Activated CD4-positive, alpha-beta memory T cell treated with anti-CD3 and anti-CD28 coated beads for 36 hours (primary cell): ENCODE data around the gene YEATS4. TPM values are rescaled to one million over a fixed set of nuclear protein-coding genes. Genes with fewer than 3 reads are reported as not detected.
A peak's percentile ranks its signal among the peaks of the same experiment; 100 is the strongest.
"Not testable (repeated sequence)": the region's sequence is repeated elsewhere in the genome, so short reads cannot be mapped to it uniquely, and the experiment has no call there.

ENCODE experiments used
- CTCF ChIA-PET: fragments of 350-600 bp; sonication (Branson Sonifier 250); formaldehyde crosslinking; loops from one replicate; lab custom pipeline; 2021; ENCODE audit warnings: antibody characterized with exemption, inconsistent platforms; lab: Charles Lee
- POLR2A ChIA-PET: fragments of 350-600 bp; sonication (Branson Sonifier 250); formaldehyde crosslinking; loops from one replicate; lab custom pipeline; 2021; ENCODE audit warnings: antibody characterized with exemption; lab: Charles Lee
- DNase-seq: peaks from one replicate; pipeline ENCODE4 v3.0.0-alpha.2; 2020
- H3K27ac Mint-ChIP-seq: one replicate; pipeline ENCODE4 v1.8.0; 2021; ENCODE audit warnings: mixed read lengths
- H3K27me3 Mint-ChIP-seq: one replicate; pipeline ENCODE4 v1.8.0; 2021; ENCODE audit warnings: mixed read lengths
- H3K36me3 Mint-ChIP-seq: one replicate; pipeline ENCODE4 v1.8.0; 2021; ENCODE audit warnings: mixed read lengths
- H3K4me1 Mint-ChIP-seq: one replicate; pipeline ENCODE4 v1.8.0; 2021; ENCODE audit warnings: low read depth, mixed read lengths
- H3K4me3 Mint-ChIP-seq: one replicate; pipeline ENCODE4 v1.8.0; 2021; ENCODE audit warnings: mild to moderate bottlenecking, mixed read lengths
- H3K9me3 Mint-ChIP-seq: one replicate; pipeline ENCODE4 v1.8.0; 2021; ENCODE audit warnings: mixed read lengths
- intact Hi-C: fragments of 100-400 bp; cut with micrococcal nuclease; formaldehyde crosslinking; loops from one replicate; pipeline ENCODE4 v1.15.1; 2023
- total RNA-seq, 2 experiments: library from RNA; stranded (reverse); gene quantifications; one replicate each; pipeline ENCODE4 v1.2.3, GENCODE V29; 2021

The YEATS4 gene
- 10 to 100 TPM; 50.4 to 50.6 TPM for total RNA-seq

DNA sequence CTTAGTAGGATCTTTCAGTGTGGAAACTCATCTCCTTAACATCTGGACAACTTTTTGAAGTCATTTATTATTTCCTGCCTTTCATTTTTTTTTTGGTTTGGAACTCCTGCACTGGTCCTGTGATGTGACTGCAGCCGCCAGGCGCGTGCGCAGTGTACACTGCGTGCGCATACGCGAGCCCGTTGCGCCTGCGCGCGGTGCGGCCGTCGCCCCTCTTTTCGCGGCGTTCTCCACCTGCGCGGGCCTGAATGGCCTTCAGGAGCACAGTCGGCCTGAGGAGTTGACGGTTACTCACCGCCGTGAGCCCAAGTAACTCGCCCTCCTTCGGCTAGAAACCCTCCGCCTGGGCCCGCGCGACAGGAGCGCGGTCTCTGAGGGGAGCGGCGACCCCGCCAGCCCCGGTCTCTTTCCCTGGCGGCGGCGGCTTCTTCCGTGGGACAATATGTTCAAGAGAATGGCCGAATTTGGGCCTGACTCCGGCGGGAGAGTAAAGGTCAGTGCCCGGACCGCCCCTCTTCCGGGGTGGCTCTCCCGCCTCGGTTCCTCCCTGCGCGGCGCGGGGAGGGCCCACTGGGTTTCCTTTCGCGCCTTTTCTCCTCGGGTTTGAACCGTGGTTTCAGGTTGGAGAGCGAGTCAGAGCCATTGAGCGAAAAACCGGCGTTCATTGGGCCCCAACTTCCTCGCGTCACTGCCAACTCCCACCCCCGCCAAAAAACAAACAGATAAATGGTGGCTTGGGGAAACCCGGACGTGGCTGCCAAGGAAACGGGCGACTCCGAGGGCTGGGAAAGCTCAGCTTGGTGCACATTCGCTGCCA is at the start of gene YEATS4:
YEATS4 (plus strand) TSS at position 213 of the 817 bp plus-strand sequence; CDS start at position 443, 230 bp downstream.
- intact Hi-C loops = loop anchor here (1.0 to 5.0 kb wide), 8 partner anchors 28 to 1007 kb away; partner anchors contain the start of genes CNOT2, CPSF6, FRS2 and KCNMB4
- H3K36me3 Mint-ChIP-seq = peaks cover 15% of the 10 kb centered on the region
- DNase-seq = peak; percentile 95
- H3K27me3 Mint-ChIP-seq = no peaks in the 10 kb centered on the region
- ChIA-PET CTCF (interaction anchor here (0.6 to 2.0 kb wide), 5 partner anchors 22 to 227 kb away, joined by 3 to 9 read pairs (median 3); partner anchors contain the start of gene FRS2), POLR2A (interaction anchor here (0.6 to 1.4 kb wide), 5 partner anchors 30 to 211 kb away, joined by 3 to 10 read pairs (median 4); partner anchors contain the start of gene FRS2)
- H3K4me1 Mint-ChIP-seq = peaks cover 32% of the 10 kb centered on the region
- H3K9me3 Mint-ChIP-seq = no peaks in the 10 kb centered on the region
- H3K4me3 Mint-ChIP-seq = peak within 1 kb of the TSS; percentile 76
- peak within 1 kb of the TSS; percentile 94 for H3K27ac Mint-ChIP-seq

- no peaks in the 10 kb centered on the region for H3K27me3 Mint-ChIP-seq
- ChIA-PET POLR2A (no interaction called here), CTCF (no interaction called here)
- peaks cover 3% of the 10 kb centered on the region for H3K9me3 Mint-ChIP-seq
- H3K4me1 Mint-ChIP-seq = no peaks in the 10 kb centered on the region
- no peak overlapping the region for H3K4me3 Mint-ChIP-seq
- H3K36me3 Mint-ChIP-seq = no peaks in the 10 kb centered on the region
- DNase-seq = no peak
- no peak overlapping the region for H3K27ac Mint-ChIP-seq
- intact Hi-C loops = no loop called here
Observed at GRCh38 chr12:69313209-69313608, 46.3 kb upstream of the YEATS4 start.

DNA sequence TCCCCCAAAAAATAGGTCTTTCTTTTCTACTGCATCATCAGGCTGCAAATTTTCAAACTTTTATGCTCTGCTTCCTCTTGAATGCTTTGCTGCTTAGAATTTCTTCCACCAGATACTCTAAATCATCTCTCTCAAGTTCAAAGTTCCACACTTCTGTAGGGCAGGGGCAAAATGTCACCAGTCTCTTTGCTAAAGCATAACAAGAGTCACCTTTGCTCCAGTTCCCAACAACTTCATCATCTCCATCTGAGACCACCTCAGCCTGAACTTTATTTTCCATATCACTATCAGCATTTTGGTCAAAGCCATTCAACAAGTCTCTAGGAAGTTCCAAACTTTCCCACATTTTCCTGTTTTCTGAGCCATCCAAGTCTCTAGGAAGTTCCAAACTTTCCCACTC is 42.8 kb upstream of the YEATS4 start:
- intact Hi-C loops, H3K27me3 Mint-ChIP-seq, H3K27ac Mint-ChIP-seq, CTCF ChIA-PET, DNase-seq, H3K4me1 Mint-ChIP-seq, H3K36me3 Mint-ChIP-seq, H3K9me3 Mint-ChIP-seq, POLR2A ChIA-PET, H3K4me3 Mint-ChIP-seq: not testable (repeated sequence)

DNA sequence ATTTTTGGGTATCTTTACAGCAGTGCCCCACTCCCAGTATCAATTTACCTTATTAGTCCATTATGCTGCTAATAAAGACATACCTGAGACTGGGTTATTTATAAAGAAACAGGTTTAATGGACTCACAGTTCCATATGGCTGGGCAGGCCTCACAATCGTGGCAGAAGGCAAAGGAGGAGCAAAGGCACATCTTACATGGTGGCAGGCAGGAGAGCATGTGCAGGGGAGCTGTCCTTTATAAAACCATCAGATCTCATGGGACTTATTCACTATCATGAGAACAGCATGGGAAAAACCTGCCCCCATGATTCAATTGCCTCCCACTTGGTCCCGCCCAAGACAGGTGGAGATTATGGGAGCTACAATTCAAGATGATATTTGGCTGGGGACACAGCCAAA is 42.3 kb upstream of the YEATS4 start:
- H3K9me3 Mint-ChIP-seq, H3K4me3 Mint-ChIP-seq, POLR2A ChIA-PET: not testable (repeated sequence)

DNA sequence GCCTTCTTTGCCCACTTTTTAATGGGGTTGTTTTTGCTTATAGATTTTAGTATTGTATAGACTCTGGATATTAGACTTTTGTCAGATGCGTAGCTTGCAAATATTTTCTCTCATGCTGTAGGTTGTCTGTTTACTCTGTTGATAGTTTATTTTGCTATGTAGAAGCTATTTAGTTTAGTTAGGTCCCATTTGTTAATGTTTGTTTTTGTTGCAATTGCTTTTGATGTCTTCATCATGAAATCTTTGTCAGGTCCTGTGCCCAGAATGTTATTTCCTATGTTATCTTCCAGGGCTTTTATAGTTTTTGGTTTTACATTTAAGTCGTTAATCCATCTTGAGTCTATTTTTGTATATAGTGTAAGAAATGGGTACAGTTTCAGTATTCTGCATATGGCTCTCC is 41.3 kb upstream of the YEATS4 start:
- H3K36me3 Mint-ChIP-seq = no peaks in the 10 kb centered on the region
- CTCF ChIA-PET = no interaction called here
- peaks cover 7% of the 10 kb centered on the region for H3K9me3 Mint-ChIP-seq

More for the DNA sequence above, 42.3 kb upstream of the YEATS4 start:
- H3K4me1 Mint-ChIP-seq, H3K36me3 Mint-ChIP-seq, CTCF ChIA-PET, intact Hi-C loops, DNase-seq, H3K27me3 Mint-ChIP-seq, H3K27ac Mint-ChIP-seq: not testable (repeated sequence)

DNA sequence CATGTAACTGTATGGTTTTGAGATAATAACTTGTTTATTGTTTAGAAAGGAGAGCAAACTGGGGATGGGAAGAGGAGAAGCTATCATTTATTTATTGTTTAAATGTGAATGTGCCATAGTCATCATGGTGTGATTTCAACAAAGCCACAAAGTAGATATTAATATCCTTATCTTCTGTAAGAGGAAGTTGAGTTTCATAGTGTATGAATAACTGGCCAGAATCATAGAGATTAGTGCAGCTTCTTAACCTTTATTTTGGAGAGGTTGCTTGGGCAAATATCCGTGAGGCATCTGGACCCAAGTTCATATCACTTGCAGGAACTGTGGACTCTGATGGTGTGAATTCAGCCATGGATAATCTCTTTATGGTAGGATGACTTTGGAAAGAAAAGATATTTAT is 38.2 kb upstream of the YEATS4 start:
- POLR2A ChIA-PET = no interaction called here
- Mint-ChIP-seq H3K27ac (no peak overlapping the region), H3K27me3 (no peaks in the 10 kb centered on the region), H3K9me3 (peaks cover 7% of the 10 kb centered on the region), H3K36me3 (no peaks in the 10 kb centered on the region), H3K4me3 (no peak overlapping the region), H3K4me1 (peaks cover 4% of the 10 kb centered on the region)
- CTCF ChIA-PET = no interaction called here
- DNase-seq = no peak
- intact Hi-C loops = no loop called here

More for the DNA sequence above, 41.3 kb upstream of the YEATS4 start:
- no peak overlapping the region for H3K4me3 Mint-ChIP-seq
- POLR2A ChIA-PET = no interaction called here
- intact Hi-C loops = no loop called here
- H3K27ac Mint-ChIP-seq = no peak overlapping the region
- no peaks in the 10 kb centered on the region for H3K27me3 Mint-ChIP-seq
- DNase-seq = no peak
- H3K4me1 Mint-ChIP-seq = no peaks in the 10 kb centered on the region

GRCh38 chr12:69324797-69325466 is 34.6 kb upstream of the YEATS4 start:
- no peak for DNase-seq
- peaks cover 2% of the 10 kb centered on the region for H3K36me3 Mint-ChIP-seq
- POLR2A ChIA-PET = no interaction called here
- no peak overlapping the region for H3K4me3 Mint-ChIP-seq
- no peak overlapping the region for H3K27ac Mint-ChIP-seq
- CTCF ChIA-PET = interaction anchor here (1.1 kb wide), 1 partner anchor 34 kb away, joined by 3 read pairs; no protein-coding TSS in a partner anchor
- H3K9me3 Mint-ChIP-seq = no peaks in the 10 kb centered on the region
- intact Hi-C loops = loop anchor here (5.0 kb wide), 1 partner anchor 33 kb away; no protein-coding TSS in a partner anchor
- peaks cover 22% of the 10 kb centered on the region for H3K4me1 Mint-ChIP-seq
- H3K27me3 Mint-ChIP-seq = no peaks in the 10 kb centered on the region

DNA sequence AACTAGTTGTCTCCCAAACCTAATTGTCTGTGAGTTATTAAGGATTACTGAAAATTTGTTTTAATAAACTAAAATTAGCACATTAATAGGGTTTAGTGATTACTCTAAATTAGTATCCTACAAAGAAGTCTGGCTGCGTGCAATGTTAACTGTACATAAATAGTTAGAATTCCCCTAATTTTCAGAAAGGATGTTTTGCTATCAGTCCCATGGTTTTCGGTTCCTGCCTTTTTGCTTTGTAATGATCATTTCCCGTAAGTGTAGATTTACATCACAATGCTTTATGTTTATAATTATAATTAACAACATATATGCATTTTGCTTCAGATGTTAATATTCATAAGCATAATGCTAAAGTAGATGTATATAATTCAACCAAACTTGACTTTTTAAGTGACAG is 31.1 kb upstream of the YEATS4 start:
- CTCF ChIA-PET = no interaction called here
- H3K4me3 Mint-ChIP-seq = no peak overlapping the region
- no peak for DNase-seq
- no peaks in the 10 kb centered on the region for H3K9me3 Mint-ChIP-seq
- POLR2A ChIA-PET = interaction anchor here (0.6 kb wide), 1 partner anchor 172 kb away, joined by 3 read pairs; no protein-coding TSS in a partner anchor
- intact Hi-C loops = loop anchor here (5.0 kb wide), 1 partner anchor 36 kb away; no protein-coding TSS in a partner anchor
- H3K27me3 Mint-ChIP-seq = no peaks in the 10 kb centered on the region
- peaks cover 42% of the 10 kb centered on the region for H3K4me1 Mint-ChIP-seq
- H3K36me3 Mint-ChIP-seq = peaks cover 2% of the 10 kb centered on the region
- H3K27ac Mint-ChIP-seq = peak overlapping the region; percentile 88

DNA sequence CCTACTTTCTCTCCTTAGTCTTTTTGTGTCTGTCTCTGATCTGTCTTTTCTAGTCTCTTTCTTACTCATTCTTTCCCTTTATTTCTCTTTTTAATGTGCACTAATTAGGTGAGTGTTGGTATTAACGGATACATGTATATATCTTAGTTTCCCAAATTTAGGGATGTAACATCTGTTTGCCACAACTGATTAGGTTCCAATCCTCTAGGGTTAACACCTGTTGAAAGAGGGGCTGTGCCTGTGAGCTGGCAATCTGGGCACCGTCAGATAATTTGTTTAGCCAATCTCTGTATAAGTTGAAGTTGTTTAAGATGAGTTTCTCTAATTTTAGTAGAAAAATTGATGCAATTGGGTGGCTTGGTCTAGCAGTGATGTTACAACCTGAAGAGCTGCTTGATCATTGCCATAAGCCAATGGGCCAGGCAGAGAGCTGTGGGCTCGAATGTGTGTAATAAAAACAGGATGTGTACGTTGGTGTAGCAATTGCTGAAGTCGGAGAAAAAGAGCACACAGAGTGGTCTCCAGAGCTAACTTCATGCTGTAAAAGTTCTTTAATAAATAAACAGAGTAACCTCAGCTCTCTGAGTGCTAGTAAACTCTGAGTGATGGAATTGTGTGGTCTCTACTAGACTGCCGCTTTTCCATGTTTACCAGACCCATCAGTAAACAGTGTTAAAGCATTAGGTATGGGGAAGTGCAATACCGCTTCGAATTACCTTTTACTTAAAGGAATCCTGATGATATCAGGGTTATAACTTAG is 29.7 kb upstream of the YEATS4 start:
- CTCF ChIA-PET = interaction anchor here (0.8 to 3.2 kb wide), 3 partner anchors 13 to 53 kb away, joined by 3 to 14 read pairs (median 4); no protein-coding TSS in a partner anchor
- intact Hi-C loops = loop anchor here (1.0 to 5.0 kb wide), 3 partner anchors 38 to 255 kb away; partner anchors contain the start of genes CCT2 and CPSF6

DNA sequence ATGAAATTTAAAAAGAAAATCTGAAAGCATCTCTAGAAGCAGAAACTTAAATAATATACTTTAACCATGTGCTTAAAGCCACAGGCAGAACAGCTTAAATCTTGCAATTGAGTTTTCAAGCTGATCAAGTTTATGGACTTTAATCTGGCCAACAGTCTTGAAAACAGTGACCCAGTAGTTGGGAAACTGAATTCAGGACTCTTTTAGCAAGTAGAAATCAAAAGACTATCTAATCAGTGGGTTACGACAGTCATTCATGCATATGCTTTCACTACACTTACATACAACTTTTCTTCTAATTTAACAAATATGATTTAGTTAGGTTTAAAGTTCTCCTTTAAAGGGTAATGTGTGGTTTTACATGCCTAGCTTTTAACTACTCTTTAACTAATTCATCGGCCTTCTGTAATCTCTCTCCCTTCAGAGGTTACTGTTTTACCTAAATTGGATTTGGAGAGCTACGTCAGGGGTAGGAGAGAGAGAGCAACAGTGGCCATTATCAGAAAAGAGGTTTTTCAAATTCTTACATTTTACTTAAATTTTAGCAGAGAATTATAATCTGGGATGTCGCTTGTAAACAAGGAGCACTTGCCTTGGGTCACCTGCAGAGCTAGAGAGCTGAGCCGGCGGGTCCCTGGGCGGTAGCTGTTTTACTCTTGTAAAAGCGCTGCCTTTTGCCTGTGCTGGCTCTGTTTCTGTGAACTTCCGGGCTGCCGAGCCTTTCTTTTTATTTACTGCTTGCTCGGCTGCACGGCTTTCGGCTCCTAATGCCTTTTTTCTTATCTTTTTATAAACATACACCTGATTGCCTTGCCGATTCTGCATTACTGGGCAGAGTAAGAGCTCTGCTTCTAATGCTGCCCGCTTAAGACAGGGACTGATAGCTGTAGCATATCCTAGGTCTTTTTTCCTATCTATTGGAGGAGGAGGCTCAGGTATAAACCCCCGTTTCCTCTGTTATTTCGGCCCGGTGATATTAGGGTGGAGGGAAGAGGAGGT is 28.8 kb upstream of the YEATS4 start:
- Mint-ChIP-seq H3K4me1 (peaks cover 53% of the 10 kb centered on the region), H3K4me3 (peak overlapping the region; percentile 73), H3K27me3 (no peaks in the 10 kb centered on the region), H3K27ac (peak overlapping the region; percentile 88), H3K36me3 (peaks cover 2% of the 10 kb centered on the region), H3K9me3 (no peaks in the 10 kb centered on the region)
- CTCF ChIA-PET = interaction anchor here (0.6 to 3.2 kb wide), 8 partner anchors 12 to 309 kb away, joined by 3 to 14 read pairs (median 4); no protein-coding TSS in a partner anchor
- POLR2A ChIA-PET = interaction anchor here (0.7 to 2.3 kb wide), 4 partner anchors 27 to 409 kb away, joined by 3 to 11 read pairs (median 4); no protein-coding TSS in a partner anchor
- DNase-seq = peak; percentile 71
- intact Hi-C loops = loop anchor here (1.0 to 2.0 kb wide), 3 partner anchors 29 to 255 kb away; partner anchors contain the start of genes CCT2, CPSF6 and YEATS4

More for the DNA sequence above, 29.7 kb upstream of the YEATS4 start:
- Mint-ChIP-seq H3K27ac (peak overlapping the region; percentile 88), H3K4me1 (peaks cover 53% of the 10 kb centered on the region), H3K9me3 (no peaks in the 10 kb centered on the region), H3K27me3 (no peaks in the 10 kb centered on the region), H3K4me3 (peak overlapping the region; percentile 73), H3K36me3 (peaks cover 2% of the 10 kb centered on the region)
- POLR2A ChIA-PET = interaction anchor here (0.9 to 2.3 kb wide), 2 partner anchors 28 to 30 kb away, joined by 3 to 11 read pairs; no protein-coding TSS in a partner anchor
- peak; percentile 54 for DNase-seq
